HCT116 (cell line): Measurements from ENCODE around the gene CLASP1.

Experiments
- CBX3 ChIP-seq: IDR thresholded peaks from 2 replicates; pipeline ENCODE4 v1.6.1; 2012; ENCODE audit warnings: low read depth
- CTCF ChIP-seq, 3 experiments: fragments of 200-600 bp in 1 of 3; sonication (generic) in 1 of 3; IDR thresholded peaks in 2 of 3; conservative IDR thresholded peaks in 1 of 3; 2 replicates each; pipeline ENCODE4 v1.5.1; 2012 to 2017; ENCODE audit warnings: low read depth in 2 of 3, low read length in 2 of 3, antibody characterized with exemption in 1 of 3, borderline replicate concordance in 1 of 3, control low read depth in 1 of 3, mild to moderate bottlenecking in 1 of 3, mixed read lengths in 1 of 3, mixed run types in 1 of 3, moderate library complexity in 1 of 3; ENCODE audit not compliant: insufficient read depth in 1 of 3
- EZH2 ChIP-seq: fragments of 200-600 bp; sonication (generic); IDR thresholded peaks from 2 replicates; pipeline ENCODE4 v1.6.1; 2017; ENCODE audit warnings: antibody characterized with exemption, mixed run types
- EZH2phosphoT487 ChIP-seq: fragments of 200-600 bp; IDR thresholded peaks from 2 replicates; pipeline ENCODE4 v1.6.1; 2018; ENCODE audit warnings: antibody characterized with exemption, borderline replicate concordance
- JUND ChIP-seq: IDR thresholded peaks from 2 replicates; pipeline ENCODE4 v1.6.1; 2012
- POLR2A ChIP-seq: IDR thresholded peaks from 2 replicates; pipeline ENCODE4 v1.7.0; 2011; ENCODE audit warnings: borderline replicate concordance; ENCODE audit not compliant: insufficient read depth, insufficient read length; ENCODE audit errors: extremely low read depth
- POLR2AphosphoS5 ChIP-seq: IDR thresholded peaks from 2 replicates; pipeline ENCODE4 v1.6.1; 2011; ENCODE audit warnings: mild to moderate bottlenecking, low read depth, low read length, moderate library complexity
- REST ChIP-seq: IDR thresholded peaks from 2 replicates; pipeline ENCODE4 v1.6.1; 2012; ENCODE audit warnings: low read depth
- SIN3A ChIP-seq: IDR thresholded peaks from 2 replicates; pipeline ENCODE4 v1.6.1; 2012; ENCODE audit warnings: low read depth
- TCF7L2 ChIP-seq: IDR thresholded peaks from 2 replicates; pipeline ENCODE4 v1.7.0; 2011; ENCODE audit warnings: borderline replicate concordance, inconsistent platforms; ENCODE audit not compliant: insufficient read depth, insufficient read length; ENCODE audit errors: extremely low read depth
- YY1 ChIP-seq: IDR thresholded peaks from 2 replicates; pipeline ENCODE4 v1.6.1; 2011; ENCODE audit warnings: low read length, low read depth, moderate library complexity, mild to moderate bottlenecking; ENCODE audit not compliant: insufficient replicate concordance; ENCODE audit errors: extremely low read depth
- ZNF274 ChIP-seq: fragments of 200-500 bp; sonication (Bioruptor generic); IDR thresholded peaks from 2 replicates; pipeline ENCODE4 v1.6.1; 2014; ENCODE audit warnings: mild to moderate bottlenecking, low read depth, low read length, inconsistent platforms
- TF ChIP-seq, protein P1 (sequence below): IDR thresholded peaks from 2 replicates; pipeline ENCODE4 v1.6.1; 2012
- TF ChIP-seq, protein P2 (sequence below): IDR thresholded peaks from 2 replicates; pipeline ENCODE4 v1.6.1; 2012

DNA sequence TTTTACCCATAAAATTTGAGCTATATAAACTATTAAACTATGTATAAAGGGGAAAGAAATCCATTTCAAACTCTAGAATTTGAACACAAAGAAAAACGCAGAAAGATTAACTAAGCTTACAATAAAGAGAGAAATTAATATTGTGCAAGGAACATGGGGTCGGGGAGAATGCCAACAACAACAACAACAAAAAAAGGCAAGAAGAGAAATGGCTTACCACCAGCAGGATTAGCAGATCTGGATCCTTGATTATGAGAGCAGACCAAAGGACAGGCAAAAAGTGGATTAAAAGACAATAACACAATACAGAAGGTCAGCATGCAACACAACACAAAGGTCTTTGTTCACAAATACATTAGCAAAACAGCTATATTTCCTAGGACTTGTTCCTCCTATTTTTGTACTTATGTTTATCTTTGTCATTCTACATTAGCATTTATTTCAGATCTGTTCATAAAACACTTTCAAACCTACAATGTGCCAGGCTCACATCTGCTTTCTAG, 222.0 kb downstream of the CLASP1 start:
- TF ChIP-seq REST, result no peak
- no peak for TF ChIP-seq YY1
- no peak for TF ChIP-seq CTCF (IDR thresholded peaks at IDR 0.05 in 2 of 3, conservative IDR thresholded peaks at IDR 0.05 in 1 of 3; ENCODE audit: borderline replicate concordance in 1 of 3, insufficient read depth in 1 of 3, low read depth in 2 of 3, low read length in 2 of 3)
- no peak for TF ChIP-seq JUND
- TF ChIP-seq EZH2, result no peak
- TF ChIP-seq ZNF274, result no peak
- TF ChIP-seq SIN3A, result no peak
- no peak for TF ChIP-seq POLR2A
- TF ChIP-seq EZH2phosphoT487, result no peak
- TF ChIP-seq TCF7L2, result no peak
- TF ChIP-seq POLR2AphosphoS5, result no peak
- TF ChIP-seq, protein P1, sequence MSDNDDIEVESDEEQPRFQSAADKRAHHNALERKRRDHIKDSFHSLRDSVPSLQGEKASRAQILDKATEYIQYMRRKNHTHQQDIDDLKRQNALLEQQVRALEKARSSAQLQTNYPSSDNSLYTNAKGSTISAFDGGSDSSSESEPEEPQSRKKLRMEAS, result no peak
- TF ChIP-seq, protein P2, sequence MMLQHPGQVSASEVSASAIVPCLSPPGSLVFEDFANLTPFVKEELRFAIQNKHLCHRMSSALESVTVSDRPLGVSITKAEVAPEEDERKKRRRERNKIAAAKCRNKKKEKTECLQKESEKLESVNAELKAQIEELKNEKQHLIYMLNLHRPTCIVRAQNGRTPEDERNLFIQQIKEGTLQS, result no peak
- no peak for TF ChIP-seq CBX3
